Effector memory CD8-positive, alpha-beta T cell (primary cell): ENCODE data around the gene PARP11.

ENCODE experiments used
- ATAC-seq: fragments of 150-1000 bp; cut with Tn5 transposase; replicated peaks from 2 replicates; pipeline ENCODE4 v1.10.0; 2021; ENCODE audit warnings: mild to moderate bottlenecking, moderate library complexity
- DNase-seq, 3 experiments: peaks; one replicate each; pipeline ENCODE4 v3.0.0; 2021
- H3K27ac Mint-ChIP-seq, 2 donors: one replicate each; pipeline ENCODE4 v1.8.0; 2022; ENCODE audit warnings: mild to moderate bottlenecking in 2 of 2, mixed read lengths in 2 of 2, moderate library complexity in 2 of 2
- H3K27me3 Mint-ChIP-seq, 2 donors: one replicate each; pipeline ENCODE4 v1.8.0; 2022; ENCODE audit warnings: mixed read lengths in 2 of 2
- H3K36me3 Mint-ChIP-seq: one replicate; pipeline ENCODE4 v1.8.0; 2022; ENCODE audit warnings: mild to moderate bottlenecking, moderate library complexity, mixed read lengths; ENCODE audit not compliant: insufficient read depth
- H3K4me1 Mint-ChIP-seq, 2 donors: one replicate each; pipeline ENCODE4 v1.8.0; 2022; ENCODE audit warnings: low read depth in 2 of 2, mixed read lengths in 2 of 2
- H3K4me3 Mint-ChIP-seq, 2 donors: one replicate each; pipeline ENCODE4 v1.8.0; 2022; ENCODE audit warnings: mild to moderate bottlenecking in 2 of 2, mixed read lengths in 2 of 2, moderate library complexity in 2 of 2
- H3K9me3 Mint-ChIP-seq, 2 donors: one replicate each; pipeline ENCODE4 v1.8.0; 2022; ENCODE audit warnings: mixed read lengths in 2 of 2

Gene PARP11

DNA sequence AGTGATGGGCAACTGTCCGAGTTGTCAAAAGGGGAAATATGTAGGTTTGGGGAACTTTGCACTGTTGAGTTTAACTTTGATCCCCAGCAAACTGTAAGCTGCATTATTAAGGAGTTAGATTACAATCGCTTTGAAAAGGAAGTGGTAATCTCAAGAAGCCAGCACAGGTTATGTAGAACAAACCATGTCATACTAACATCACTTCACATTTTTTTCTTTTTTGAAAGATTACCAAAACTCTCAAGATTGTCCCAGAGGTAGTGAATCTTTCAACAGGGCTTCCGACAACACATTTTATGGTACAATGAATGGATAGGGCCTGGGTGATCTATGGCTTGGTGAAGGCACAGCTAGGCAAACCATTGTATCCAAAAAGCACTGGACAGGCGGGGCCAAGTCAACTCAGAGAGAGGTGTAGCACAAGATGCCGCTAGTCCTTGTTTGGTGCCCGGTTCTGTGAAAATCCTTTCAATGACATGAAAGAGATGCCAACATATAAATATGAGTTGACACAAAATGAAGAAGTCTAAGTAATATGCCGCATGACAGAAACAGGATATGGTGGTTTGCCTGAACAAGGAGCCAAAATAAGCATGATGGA, 24.3 kb upstream of the PARP11 start:
- ATAC-seq (peak; percentile 89), DNase-seq (no peak)
- Mint-ChIP-seq H3K27ac (peak overlapping the region; percentile 77 to 89), H3K27me3 (no peaks in the 10 kb centered on the region), H3K4me3 (peak overlapping the region; percentile 54 to 70), H3K4me1 (peaks cover 10 to 14% of the 10 kb centered on the region in 2 donors), H3K36me3 (no peaks in the 10 kb centered on the region), H3K9me3 (no peaks in the 10 kb centered on the region)

DNA sequence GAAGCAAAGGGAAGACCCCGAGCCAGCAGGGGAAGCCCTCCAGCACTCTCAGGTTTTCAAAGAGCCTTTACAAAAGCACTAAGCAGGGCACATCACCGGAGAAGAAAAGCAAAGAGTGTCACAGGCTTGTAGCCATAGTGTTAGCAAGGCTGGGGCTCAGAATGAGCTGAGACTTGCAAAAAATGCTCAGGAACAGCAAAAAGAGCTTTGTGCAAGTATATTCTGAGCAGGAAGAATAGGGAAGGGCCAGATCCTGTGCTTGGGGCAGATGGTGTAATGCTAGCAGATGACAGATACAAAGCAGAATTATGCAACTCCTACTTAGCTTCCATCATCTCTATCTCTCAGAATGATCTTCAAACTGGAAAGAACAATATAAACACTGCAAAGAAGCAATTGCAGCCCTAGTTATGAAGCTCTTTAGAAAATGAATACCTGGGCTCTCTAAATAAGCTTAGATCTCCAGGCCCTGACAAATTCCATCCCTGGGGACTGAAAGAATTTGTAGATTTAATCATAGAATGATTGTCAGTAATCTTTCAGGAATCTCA, 23.7 kb upstream of the PARP11 start:
- H3K4me1 Mint-ChIP-seq: peaks cover 10 to 14% of the 10 kb centered on the region in 2 donors
- H3K27me3 Mint-ChIP-seq: no peaks in the 10 kb centered on the region
- ATAC-seq: peak; percentile 44
- H3K9me3 Mint-ChIP-seq: no peaks in the 10 kb centered on the region
- peak overlapping the region; percentile 54 to 70 for H3K4me3 Mint-ChIP-seq
- no peak for DNase-seq
- H3K36me3 Mint-ChIP-seq: no peaks in the 10 kb centered on the region
- H3K27ac Mint-ChIP-seq: peak overlapping the region; percentile 45 to 89

DNA sequence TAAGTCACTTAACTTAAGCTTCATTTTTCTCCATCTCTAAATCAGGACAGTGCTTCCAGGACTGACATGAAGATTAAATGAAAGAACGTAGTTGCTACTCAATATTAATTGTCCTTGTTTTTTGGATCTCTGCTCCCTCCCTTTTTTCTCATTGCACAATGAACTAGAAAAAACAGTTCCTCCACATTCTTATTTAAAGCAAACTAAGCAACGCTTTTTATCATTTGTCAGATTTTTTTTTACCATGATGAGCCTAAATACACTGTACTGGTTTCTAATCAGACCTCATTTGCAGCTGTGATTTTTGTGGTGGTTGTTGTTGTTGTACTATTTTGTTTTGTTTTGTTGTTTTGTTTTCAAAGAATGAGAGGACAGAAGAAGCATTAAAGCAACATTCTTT, 23.2 kb upstream of the PARP11 start:
- peak overlapping the region; percentile 54 to 70 for H3K4me3 Mint-ChIP-seq
- peak overlapping the region; percentile 45 to 78 for H3K27ac Mint-ChIP-seq
- H3K27me3 Mint-ChIP-seq: no peaks in the 10 kb centered on the region
- H3K4me1 Mint-ChIP-seq: peaks cover 10 to 14% of the 10 kb centered on the region in 2 donors
- no peaks in the 10 kb centered on the region for H3K36me3 Mint-ChIP-seq
- no peak for DNase-seq
- no peak for ATAC-seq
- H3K9me3 Mint-ChIP-seq: no peaks in the 10 kb centered on the region

- Mint-ChIP-seq H3K36me3 (no peaks in the 10 kb centered on the region), H3K27me3 (peaks cover 0 to 5% of the 10 kb centered on the region in 2 donors), H3K4me1 (peaks cover 12 to 13% of the 10 kb centered on the region in 2 donors), H3K27ac (no peak overlapping the region), H3K4me3 (no peak overlapping the region), H3K9me3 (no peaks in the 10 kb centered on the region)
- DNase-seq (no peak), ATAC-seq (peak; percentile 17)
Observed at GRCh38 chr12:3892631-3893030, 19.4 kb upstream of the PARP11 start.

- peaks cover 0 to 4% of the 10 kb centered on the region in 2 donors for H3K4me1 Mint-ChIP-seq
- H3K36me3 Mint-ChIP-seq: no peaks in the 10 kb centered on the region
- no peak for ATAC-seq
- no peaks in the 10 kb centered on the region for H3K9me3 Mint-ChIP-seq
- peaks cover 0 to 5% of the 10 kb centered on the region in 2 donors for H3K27me3 Mint-ChIP-seq
- DNase-seq: no peak
- no peak overlapping the region for H3K27ac Mint-ChIP-seq
- no peak overlapping the region for H3K4me3 Mint-ChIP-seq
Observed at GRCh38 chr12:3891201-3891600, 18.0 kb upstream of the PARP11 start.

GRCh38 chr12:3888659-3889058, 15.5 kb upstream of the PARP11 start:
- ATAC-seq (no peak), DNase-seq (no peak)
- Mint-ChIP-seq H3K27me3 (peaks cover 0 to 10% of the 10 kb centered on the region in 2 donors), H3K27ac (no peak overlapping the region), H3K36me3 (peaks cover 4% of the 10 kb centered on the region), H3K4me1 (peaks cover 4 to 8% of the 10 kb centered on the region in 2 donors), H3K4me3 (no peak overlapping the region), H3K9me3 (no peaks in the 10 kb centered on the region)

DNA sequence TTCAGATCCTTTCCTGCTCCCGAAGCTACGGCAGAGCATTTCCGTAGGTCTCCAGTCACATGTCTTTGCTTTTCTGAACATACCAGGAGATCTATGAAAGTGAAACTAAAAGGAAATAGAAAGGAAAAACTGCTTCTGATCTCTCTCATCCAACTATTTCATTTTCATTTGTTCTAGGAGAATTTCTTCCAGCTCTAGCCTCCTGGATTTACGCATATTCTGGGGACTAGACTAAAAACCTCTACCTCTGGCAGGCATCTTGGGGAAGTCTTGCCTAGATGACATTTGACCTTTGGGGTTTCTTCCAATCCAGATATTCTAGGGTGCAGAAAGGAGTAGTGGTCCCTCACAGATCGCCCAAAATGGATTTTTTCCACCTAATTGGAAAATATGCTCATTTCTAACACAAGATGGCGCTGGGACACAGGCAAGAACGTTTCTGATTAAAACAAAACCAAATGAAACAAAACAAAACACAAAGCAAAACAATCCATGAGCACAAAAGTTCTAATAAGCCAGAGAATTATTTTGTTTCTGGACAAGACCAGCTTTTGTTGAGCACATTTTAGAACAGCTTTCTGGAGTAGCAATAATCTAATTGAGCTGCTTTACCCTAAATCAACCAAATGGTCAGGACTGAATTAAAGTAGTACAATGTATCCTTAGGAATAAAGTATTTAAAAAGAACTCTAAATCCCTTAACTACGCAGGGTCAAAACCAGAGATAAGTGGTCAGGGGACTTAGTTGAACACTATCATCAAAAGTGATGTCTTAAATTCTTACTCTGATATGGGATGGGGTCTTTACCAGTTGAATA, 12.3 kb upstream of the PARP11 start:
- no peaks in the 10 kb centered on the region for H3K9me3 Mint-ChIP-seq
- no peak overlapping the region for H3K27ac Mint-ChIP-seq
- ATAC-seq (peak; percentile 32), DNase-seq (peak; percentile 32 to 42 (median 40))
- H3K27me3 Mint-ChIP-seq: peaks cover 0 to 10% of the 10 kb centered on the region in 2 donors
- H3K4me3 Mint-ChIP-seq: no peak overlapping the region
- H3K36me3 Mint-ChIP-seq: peaks cover 6% of the 10 kb centered on the region
- H3K4me1 Mint-ChIP-seq: peaks cover 4% of the 10 kb centered on the region in 2 donors

DNA sequence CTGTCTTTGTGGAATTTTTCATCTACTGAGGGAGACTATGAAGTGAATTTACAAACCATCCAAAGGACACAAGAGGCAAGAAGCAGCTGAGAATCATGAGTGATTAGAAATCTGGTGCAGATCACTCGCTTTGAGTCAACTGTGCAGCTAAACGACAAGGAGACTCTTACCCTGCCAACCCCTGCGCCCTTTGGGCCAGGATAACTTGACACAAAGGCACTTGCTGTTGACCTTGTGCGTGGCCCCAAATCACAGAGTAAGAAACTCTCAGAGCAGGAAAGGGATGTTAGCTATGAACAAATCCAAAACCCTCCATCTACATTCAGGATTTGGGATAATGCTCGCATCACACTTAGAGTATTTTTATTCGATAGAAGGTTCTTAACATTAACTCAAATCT, 11.5 kb upstream of the PARP11 start:
- ATAC-seq (no peak), DNase-seq (no peak)
- Mint-ChIP-seq H3K9me3 (no peaks in the 10 kb centered on the region), H3K27me3 (peaks cover 0 to 14% of the 10 kb centered on the region in 2 donors), H3K4me1 (peaks cover 4% of the 10 kb centered on the region in 2 donors), H3K36me3 (peaks cover 6% of the 10 kb centered on the region), H3K4me3 (no peak overlapping the region), H3K27ac (no peak overlapping the region)

DNA sequence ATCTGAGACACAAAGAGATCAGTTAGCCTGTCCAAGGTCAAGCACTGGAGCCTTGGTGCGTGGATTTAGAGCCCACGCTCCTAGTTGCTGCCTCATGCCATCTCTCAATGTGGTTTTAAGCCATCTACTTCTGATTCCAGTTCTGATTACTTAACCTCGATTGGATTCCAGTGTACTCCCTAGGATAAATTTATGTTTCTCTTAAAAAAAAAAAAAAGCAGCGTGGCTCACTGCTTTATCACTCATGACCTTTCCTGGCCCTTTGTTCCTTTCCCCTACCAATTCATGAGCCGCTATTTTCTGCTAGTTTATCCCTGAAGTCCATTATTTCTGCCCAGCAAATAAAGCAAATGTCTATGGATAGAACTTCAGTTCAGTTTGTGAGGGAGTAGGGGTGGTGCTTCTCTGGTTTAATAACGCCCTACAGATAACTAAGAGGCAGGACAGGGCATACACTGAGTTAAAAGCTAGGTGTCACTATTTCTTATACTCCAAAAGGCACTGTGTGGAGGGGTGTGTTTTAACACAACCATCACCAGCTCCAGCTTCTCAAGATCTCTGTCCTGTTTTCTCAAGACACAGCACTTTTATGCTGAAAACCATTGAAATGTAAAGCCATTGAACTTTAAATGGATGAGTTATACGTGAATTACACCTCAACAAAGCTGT, 9.8 kb upstream of the PARP11 start:
- Mint-ChIP-seq H3K27me3 (peaks cover 0 to 17% of the 10 kb centered on the region in 2 donors), H3K4me3 (no peak overlapping the region), H3K4me1 (peaks cover 4% of the 10 kb centered on the region in 2 donors), H3K9me3 (no peaks in the 10 kb centered on the region), H3K27ac (no peak overlapping the region), H3K36me3 (peaks cover 6% of the 10 kb centered on the region)
- ATAC-seq (peak; percentile 84), DNase-seq (no peak)

DNA sequence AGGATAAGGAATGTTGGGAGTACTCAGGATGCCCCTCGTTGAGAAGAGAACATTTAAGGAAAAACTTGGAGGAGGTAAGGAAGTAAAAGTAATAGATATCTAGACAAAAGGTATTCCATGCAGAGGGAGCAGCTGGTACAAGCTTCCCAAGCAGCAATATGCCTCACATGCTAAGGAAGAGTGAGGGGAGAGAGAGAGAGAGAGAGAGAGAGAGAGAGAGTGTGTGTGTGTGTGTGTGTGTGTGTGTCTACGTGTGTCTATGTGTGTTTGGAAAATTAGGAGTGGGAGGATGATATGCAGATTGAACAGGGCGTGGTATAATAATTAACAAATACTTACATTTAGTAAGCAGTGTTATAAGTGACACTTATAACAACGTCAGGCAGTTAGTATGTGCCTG, 9.2 kb upstream of the PARP11 start:
- Mint-ChIP-seq H3K27me3 (peaks cover 0 to 23% of the 10 kb centered on the region in 2 donors), H3K27ac (no peak overlapping the region), H3K4me1 (peaks cover 4% of the 10 kb centered on the region in 2 donors), H3K9me3 (no peaks in the 10 kb centered on the region), H3K36me3 (peaks cover 6% of the 10 kb centered on the region), H3K4me3 (no peak overlapping the region)
- no peak for DNase-seq
- no peak for ATAC-seq

DNA sequence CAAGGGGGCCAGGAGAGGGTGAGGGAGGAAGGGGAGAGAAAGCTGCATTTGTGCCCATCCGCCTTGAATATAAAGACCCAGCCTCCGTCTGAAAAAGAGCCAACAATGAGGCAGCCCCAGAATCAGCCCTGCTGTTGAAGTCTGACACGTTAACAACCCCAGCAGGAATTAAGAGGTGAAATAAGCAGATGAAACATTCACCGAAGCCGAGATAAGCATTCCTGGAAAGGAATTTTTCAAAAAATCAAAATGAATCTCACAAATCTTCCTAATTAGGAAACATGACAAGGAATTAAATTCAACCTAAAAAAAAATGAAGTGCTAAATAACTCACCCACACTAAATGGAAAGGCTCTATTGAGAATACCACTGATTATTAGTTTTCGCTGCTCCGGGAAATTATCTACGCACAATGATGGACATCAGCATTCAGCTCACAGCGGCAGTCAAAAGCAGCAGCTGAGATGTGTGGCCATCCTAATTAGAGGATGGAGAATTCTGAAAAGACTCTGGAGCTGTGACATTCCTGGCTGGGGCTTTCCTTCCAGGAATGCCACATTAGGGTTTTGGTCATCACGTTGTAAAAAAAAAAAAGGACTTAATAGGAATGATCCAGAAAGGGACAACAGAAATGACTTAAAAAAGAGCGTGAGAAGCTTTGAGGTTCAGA, 8.2 kb upstream of the PARP11 start:
- ATAC-seq (no peak), DNase-seq (no peak)
- H3K4me3 Mint-ChIP-seq: no peak overlapping the region
- H3K36me3 Mint-ChIP-seq: peaks cover 6% of the 10 kb centered on the region
- H3K9me3 Mint-ChIP-seq: no peaks in the 10 kb centered on the region
- no peak overlapping the region for H3K27ac Mint-ChIP-seq
- H3K27me3 Mint-ChIP-seq: peaks cover 0 to 25% of the 10 kb centered on the region in 2 donors
- peaks cover 4% of the 10 kb centered on the region in 2 donors for H3K4me1 Mint-ChIP-seq

GRCh38 chr12:3879846-3880245, 6.6 kb upstream of the PARP11 start:
- Mint-ChIP-seq H3K4me3 (no peak overlapping the region), H3K36me3 (peaks cover 6% of the 10 kb centered on the region)

GRCh38 chr12:3871356-3871755, 1.8 kb downstream of the PARP11 start:
- H3K4me1 Mint-ChIP-seq: peaks cover 32 to 40% of the 10 kb centered on the region in 2 donors
- no peaks in the 10 kb centered on the region for H3K9me3 Mint-ChIP-seq

More at GRCh38 chr12:3879846-3880245, 6.6 kb upstream of the PARP11 start:
- Mint-ChIP-seq H3K9me3 (no peaks in the 10 kb centered on the region), H3K27me3 (peaks cover 0 to 20% of the 10 kb centered on the region in 2 donors), H3K4me1 (no peaks in the 10 kb centered on the region), H3K27ac (no peak overlapping the region)
- DNase-seq: no peak
- no peak for ATAC-seq

More at GRCh38 chr12:3871356-3871755, 1.8 kb downstream of the PARP11 start:
- peaks cover 25% of the 10 kb centered on the region for H3K36me3 Mint-ChIP-seq
- peak overlapping the region; percentile 96 to 97 for H3K4me3 Mint-ChIP-seq
- no peak for DNase-seq
- H3K27me3 Mint-ChIP-seq: no peaks in the 10 kb centered on the region
- ATAC-seq: no peak
- H3K27ac Mint-ChIP-seq: peak overlapping the region; percentile 97 to 98
